ENCODE data around the gene CDK14. TPM values are rescaled to one million over a fixed set of nuclear protein-coding genes. Genes with fewer than 3 reads are reported as not detected.

CDK14 gene
- total RNA-seq, 4 donors from 2014 or later, result 0.38 to 3.6 (median 1.3) TPM

- H3K9me3 ChIP-seq, result no peaks in the 10 kb centered on the region
- 89 to 100% methylated on average over 1 of the region's 1 CpG for WGBS, 2 donors
- DNase-seq, result no peak
- no peaks in the 10 kb centered on the region for H3K36me3 ChIP-seq
- TF ChIP-seq POLR2A (IDR thresholded peaks at IDR 0.05), result no peak
- no peak for TF ChIP-seq CTCF (IDR thresholded peaks at IDR 0.05)
- intact Hi-C loops (cut with DNase I), result no loop called here
- H3K4me1 ChIP-seq, result no peaks in the 10 kb centered on the region
- no peak overlapping the region for H3K27ac ChIP-seq
- no peak overlapping the region for H3K4me3 ChIP-seq
- H3K27me3 ChIP-seq, result no peaks in the 10 kb centered on the region
These were observed 11.1 kb downstream of the CDK14 start for GRCh38 chr7:90607196-90607595.

GRCh38 chr7:90610105-90610504 is 14.0 kb downstream of the CDK14 start:
- no peak overlapping the region for H3K27ac ChIP-seq
- 76 to 81% methylated on average over 4 of the region's 4 CpGs for WGBS, 2 donors

GRCh38 chr7:90611115-90611514 is 15.0 kb downstream of the CDK14 start:
- H3K9me3 ChIP-seq, result no peaks in the 10 kb centered on the region
- H3K27me3 ChIP-seq, result no peaks in the 10 kb centered on the region
- H3K36me3 ChIP-seq, result no peaks in the 10 kb centered on the region
- intact Hi-C loops (cut with DNase I), result no loop called here
- TF ChIP-seq CTCF (IDR thresholded peaks at IDR 0.05) (no peak), POLR2A (IDR thresholded peaks at IDR 0.05) (no peak)
- H3K4me3 ChIP-seq, result no peak overlapping the region
- no peak overlapping the region for H3K27ac ChIP-seq
- no peak for DNase-seq
- WGBS, 2 donors, result 71 to 72% methylated on average over 3 of the region's 3 CpGs
- no peaks in the 10 kb centered on the region for H3K4me1 ChIP-seq

More at GRCh38 chr7:90610105-90610504, 14.0 kb downstream of the CDK14 start:
- intact Hi-C loops (cut with DNase I), result no loop called here
- Histone ChIP-seq H3K36me3 (no peaks in the 10 kb centered on the region), H3K9me3 (no peaks in the 10 kb centered on the region), H3K4me3 (no peak overlapping the region), H3K27me3 (no peaks in the 10 kb centered on the region), H3K4me1 (no peaks in the 10 kb centered on the region)
- DNase-seq, result no peak
- no peak for TF ChIP-seq CTCF (IDR thresholded peaks at IDR 0.05)
- no peak for TF ChIP-seq POLR2A (IDR thresholded peaks at IDR 0.05)

- H3K4me3 ChIP-seq, result no peak overlapping the region
- no peaks in the 10 kb centered on the region for H3K27me3 ChIP-seq
- no peaks in the 10 kb centered on the region for H3K36me3 ChIP-seq
- TF ChIP-seq CTCF (IDR thresholded peaks at IDR 0.05), result no peak
- no peak for TF ChIP-seq POLR2A (IDR thresholded peaks at IDR 0.05)
- H3K4me1 ChIP-seq, result no peaks in the 10 kb centered on the region
- H3K9me3 ChIP-seq, result no peaks in the 10 kb centered on the region
- intact Hi-C loops (cut with DNase I), result no loop called here
- no peak for DNase-seq
- WGBS, 2 donors, result 56 to 65% methylated on average over 3 of the region's 3 CpGs
- no peak overlapping the region for H3K27ac ChIP-seq
These were observed 17.0 kb downstream of the CDK14 start for GRCh38 chr7:90613088-90613498.

- TF ChIP-seq POLR2A (IDR thresholded peaks at IDR 0.05), result no peak
- no peak overlapping the region for H3K27ac ChIP-seq
- no peaks in the 10 kb centered on the region for H3K27me3 ChIP-seq
- no peaks in the 10 kb centered on the region for H3K36me3 ChIP-seq
- intact Hi-C loops (cut with DNase I), result no loop called here
- H3K4me1 ChIP-seq, result no peaks in the 10 kb centered on the region
- H3K4me3 ChIP-seq, result no peak overlapping the region
- WGBS, 2 donors, result 55% methylated on average over 3 of the region's 3 CpGs
- DNase-seq, result no peak
- no peaks in the 10 kb centered on the region for H3K9me3 ChIP-seq
These were observed 21.3 kb downstream of the CDK14 start for GRCh38 chr7:90617442-90617841.

GRCh38 chr7:90618876-90619275 is 22.8 kb downstream of the CDK14 start:
- TF ChIP-seq POLR2A (IDR thresholded peaks at IDR 0.05) (no peak), CTCF (IDR thresholded peaks at IDR 0.05) (no peak)
- no peaks in the 10 kb centered on the region for H3K9me3 ChIP-seq
- 87% methylated on average over 4 of the region's 4 CpGs for WGBS, 2 donors
- no peaks in the 10 kb centered on the region for H3K27me3 ChIP-seq
- intact Hi-C loops (cut with DNase I), result no loop called here
- H3K36me3 ChIP-seq, result no peaks in the 10 kb centered on the region
- H3K27ac ChIP-seq, result no peak overlapping the region
- DNase-seq, result no peak
- peaks cover 0 to 4% (median 3%) of the 10 kb centered on the region in 3 donors for H3K4me1 ChIP-seq
- no peak overlapping the region for H3K4me3 ChIP-seq

Measured in esophagus squamous epithelium (tissue), 5 donors.